Astrocyte of the cerebellum (primary cell): ENCODE measurements around the gene TEX261.

ENCODE experiments used
- DNase-seq: peaks from one replicate; pipeline ENCODE4 v3.0.0-alpha.2; 2011; ENCODE audit warnings: low read depth
- H3K4me3 ChIP-seq: 2 replicates; pipeline ENCODE4 v1.5.1; 2011; ENCODE audit warnings: mild to moderate bottlenecking, low read depth, low read length, moderate library complexity
- CTCF ChIP-seq: IDR thresholded peaks from 2 replicates; pipeline ENCODE4 v1.5.1; 2012; ENCODE audit warnings: low read length, low read depth, moderate library complexity, mild to moderate bottlenecking; ENCODE audit errors: missing control alignments
- in situ Hi-C: cut with HindIII; loops from 2 replicates; pipeline ENCODE4 v1.10.0; 2017; ENCODE audit warnings: low sequenced_read_pairs

The TEX261 gene

GRCh38 chr2:70936165-70936978 is 58.3 kb downstream of the TEX261 start:
- DNase-seq: no peak
- no peak overlapping the region for H3K4me3 ChIP-seq
- no peak for TF ChIP-seq CTCF
- in situ Hi-C loops: no loop called here
